ENCODE measurements around the gene CHRNA9.

The CHRNA9 gene

DNA sequence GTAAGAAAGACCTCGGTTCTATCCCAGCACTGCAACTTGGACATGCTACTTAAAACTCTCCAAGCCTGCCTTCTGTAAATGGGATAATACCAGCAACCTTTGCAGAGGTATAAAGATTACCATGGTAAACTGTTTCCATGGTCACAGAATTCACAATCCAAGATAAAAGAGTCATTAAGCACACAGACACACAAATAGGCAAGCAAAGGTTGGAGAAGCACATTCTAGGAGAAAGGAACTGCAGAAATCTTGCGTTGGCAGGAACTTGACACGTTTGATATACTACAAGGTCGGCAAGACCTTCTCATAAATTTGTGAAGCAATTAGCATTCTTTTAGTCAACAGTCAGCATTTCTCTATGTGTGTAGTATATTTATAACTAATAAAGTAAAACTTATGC, 12.3 kb upstream of the CHRNA9 start:
- no peaks in the 10 kb centered on the region for H4K20me1 ChIP-seq (ENCODE audit: low read depth, low read length)
- no peak overlapping the region for H2AFZ ChIP-seq (ENCODE audit: low read depth, low read length, severe bottlenecking)
- no peaks in the 10 kb centered on the region for H3K9me3 ChIP-seq (ENCODE audit: insufficient read depth, low read length)
- H3K4me2 ChIP-seq (ENCODE audit: low read depth, low read length, poor library complexity, severe bottlenecking), result no peak overlapping the region
- no peak overlapping the region for H3K4me3 ChIP-seq (ENCODE audit: insufficient read depth, low read length, poor library complexity, severe bottlenecking)
- H3K79me2 ChIP-seq (ENCODE audit: insufficient read depth, low read length), result no peaks in the 10 kb centered on the region
- no peak overlapping the region for H3K9ac ChIP-seq (ENCODE audit: low read length)
- H3K36me3 ChIP-seq (ENCODE audit: low read length), result no peaks in the 10 kb centered on the region
- H3K27ac ChIP-seq (ENCODE audit: low read depth, low read length), result no peak overlapping the region
- no peak for TF ChIP-seq CTCF (IDR thresholded peaks at IDR 0.05; ENCODE audit: insufficient read depth, low read length, poor library complexity, severe bottlenecking)
- TF ChIP-seq EZH2phosphoT487 (conservative IDR thresholded peaks at IDR 0.05; ENCODE audit: low read length), result no peak
- no peaks in the 10 kb centered on the region for H3F3A ChIP-seq (ENCODE audit: insufficient read depth)
- H3K9me2 ChIP-seq (replicated peaks; ENCODE audit: insufficient read depth, low read length), result no peaks in the 10 kb centered on the region
- no peaks in the 10 kb centered on the region for H3K27me3 ChIP-seq (ENCODE audit: low read length)

GRCh38 chr4:40323866-40324265, 11.3 kb upstream of the CHRNA9 start:
- Histone ChIP-seq H3F3A (ENCODE audit: insufficient read depth) (no peaks in the 10 kb centered on the region), H3K9me2 (replicated peaks; ENCODE audit: insufficient read depth, low read length) (no peaks in the 10 kb centered on the region), H3K27ac (ENCODE audit: low read depth, low read length) (no peak overlapping the region), H3K36me3 (ENCODE audit: low read length) (no peaks in the 10 kb centered on the region), H3K9me3 (ENCODE audit: insufficient read depth, low read length) (no peaks in the 10 kb centered on the region), H3K27me3 (ENCODE audit: low read length) (no peaks in the 10 kb centered on the region), H3K4me3 (ENCODE audit: insufficient read depth, low read length, poor library complexity, severe bottlenecking) (no peak overlapping the region), H4K20me1 (ENCODE audit: low read depth, low read length) (no peaks in the 10 kb centered on the region), H3K4me2 (ENCODE audit: low read depth, low read length, poor library complexity, severe bottlenecking) (no peak overlapping the region), H2AFZ (ENCODE audit: low read depth, low read length, severe bottlenecking) (no peak overlapping the region), H3K79me2 (ENCODE audit: insufficient read depth, low read length) (no peaks in the 10 kb centered on the region), H3K9ac (ENCODE audit: low read length) (no peak overlapping the region)
- no peak for TF ChIP-seq EZH2phosphoT487 (conservative IDR thresholded peaks at IDR 0.05; ENCODE audit: low read length)
- no peak for TF ChIP-seq CTCF (IDR thresholded peaks at IDR 0.05; ENCODE audit: insufficient read depth, low read length, poor library complexity, severe bottlenecking)

GRCh38 chr4:40325406-40326019, 9.6 kb upstream of the CHRNA9 start:
- TF ChIP-seq CTCF (IDR thresholded peaks at IDR 0.05; ENCODE audit: insufficient read depth, low read length, poor library complexity, severe bottlenecking), result peak; percentile 86
- no peak for TF ChIP-seq EZH2phosphoT487 (conservative IDR thresholded peaks at IDR 0.05; ENCODE audit: low read length)
- Histone ChIP-seq H4K20me1 (ENCODE audit: low read depth, low read length) (no peaks in the 10 kb centered on the region), H3K9me2 (replicated peaks; ENCODE audit: insufficient read depth, low read length) (no peaks in the 10 kb centered on the region), H3K9ac (ENCODE audit: low read length) (no peak overlapping the region), H3K27ac (ENCODE audit: low read depth, low read length) (no peak overlapping the region), H3K4me2 (ENCODE audit: low read depth, low read length, poor library complexity, severe bottlenecking) (no peak overlapping the region), H3F3A (ENCODE audit: insufficient read depth) (no peaks in the 10 kb centered on the region), H3K79me2 (ENCODE audit: insufficient read depth, low read length) (no peaks in the 10 kb centered on the region), H3K36me3 (ENCODE audit: low read length) (no peaks in the 10 kb centered on the region), H3K4me3 (ENCODE audit: insufficient read depth, low read length, poor library complexity, severe bottlenecking) (no peak overlapping the region), H3K9me3 (ENCODE audit: insufficient read depth, low read length) (no peaks in the 10 kb centered on the region), H2AFZ (ENCODE audit: low read depth, low read length, severe bottlenecking) (no peak overlapping the region), H3K27me3 (ENCODE audit: low read length) (no peaks in the 10 kb centered on the region)
